H1 (cell line): ENCODE data around the gene L3MBTL2. TPM values are rescaled to one million over a fixed set of nuclear protein-coding genes. Genes with fewer than 3 reads are reported as not detected.
A peak's percentile ranks its signal among the peaks of the same experiment; 100 is the strongest.

Source experiments
- EZH2 ChIP-seq: fragments of 200-600 bp; sonication (generic); IDR thresholded peaks from 2 replicates; pipeline ENCODE4 v1.7.1; 2012; ENCODE audit warnings: low read depth, mild to moderate bottlenecking, moderate library complexity, low read length, inconsistent platforms; ENCODE audit not compliant: severe bottlenecking
- RAD21 ChIP-seq, 2 experiments: IDR thresholded peaks in 1 of 2; conservative IDR thresholded peaks in 1 of 2; 2 replicates each; pipeline ENCODE4 v1.6.1; 2011; ENCODE audit warnings: low read depth in 2 of 2, low read length in 2 of 2, improper control_type of control experiment in 1 of 2, inconsistent platforms in 1 of 2, mild to moderate bottlenecking in 1 of 2, moderate library complexity in 1 of 2
- YY1 ChIP-seq: IDR thresholded peaks from 2 replicates; pipeline ENCODE4 v1.6.1; 2011; ENCODE audit warnings: low read depth, mild to moderate bottlenecking, low read length
- polyA plus RNA-seq, 7 experiments: library from polyadenylated mRNA; depleted of rRNA in 3 of 7; stranded (reverse) in 5 of 7; unstranded in 2 of 7; fragments of >200 nt in 5 of 7; fragments of 200-250 nt in 2 of 7; gene quantifications; 1 replicate in 5 of 7; 2 replicates in 1 of 7; 4 replicates in 1 of 7; pipeline versions ENCODE4 v1.2.1 to v1.2.3, GENCODE V29; 2011 to 2013; ENCODE audit warnings: missing spikeins in 2 of 7, mixed read lengths in 2 of 7
- total RNA-seq: library from RNA; stranded (reverse); fragmentation: NEBNext Ultra II Directional; extraction: Animal tissue kit (Norgen Biotek cat#: 25700); gene quantifications from 2 replicates; pipeline ENCODE4 v1.2.1, GENCODE V29; 2021
- TF ChIP-seq, protein P1 (sequence below), 3 experiments: IDR thresholded peaks; 1 replicate in 2 of 3; 2 replicates in 1 of 3; pipeline versions ENCODE4 v1.5.1 to v1.6.1; 2011; ENCODE audit warnings: low read length in 3 of 3, mild to moderate bottlenecking in 3 of 3, inconsistent platforms in 2 of 3, low read depth in 1 of 3, moderate library complexity in 1 of 3; ENCODE audit not compliant: insufficient read depth in 1 of 3; ENCODE audit errors: control extremely low read depth in 1 of 3

The L3MBTL2 gene
- total and polyA plus RNA-seq, 2 of the 8 experiments (the other 6 are each of a cell fraction or from before 2014, with no cell fraction given): 23.9 to 24.9 TPM

DNA sequence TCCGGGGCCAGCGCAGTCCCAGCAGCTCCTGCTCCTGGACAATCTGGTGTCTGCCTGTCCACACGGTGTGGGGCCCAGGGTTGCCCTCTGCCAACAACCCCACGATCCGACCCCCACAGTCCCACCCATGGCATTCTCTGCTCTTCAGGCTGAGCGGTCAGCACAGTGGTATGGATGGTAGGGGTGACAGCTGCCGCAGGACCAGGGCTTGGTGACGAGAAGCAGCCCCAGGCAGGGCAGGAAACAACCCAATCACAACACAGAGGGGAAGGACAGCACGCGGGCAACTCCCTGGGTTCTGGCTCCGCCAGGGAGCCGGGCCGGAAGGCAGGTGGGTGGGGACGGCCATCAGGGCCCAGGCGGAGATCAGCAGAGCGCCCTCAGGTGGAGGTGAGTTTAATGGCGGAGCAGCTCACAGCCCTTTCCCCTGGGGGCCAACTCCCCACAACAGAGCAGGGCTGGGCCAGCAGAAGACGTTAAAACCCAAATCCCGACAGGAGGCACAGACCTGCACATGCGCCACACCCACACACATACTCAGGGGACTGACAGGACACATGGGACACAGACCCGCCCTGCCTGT is 40.9 kb downstream of the L3MBTL2 start (continued):
- TF ChIP-seq, protein P1, sequence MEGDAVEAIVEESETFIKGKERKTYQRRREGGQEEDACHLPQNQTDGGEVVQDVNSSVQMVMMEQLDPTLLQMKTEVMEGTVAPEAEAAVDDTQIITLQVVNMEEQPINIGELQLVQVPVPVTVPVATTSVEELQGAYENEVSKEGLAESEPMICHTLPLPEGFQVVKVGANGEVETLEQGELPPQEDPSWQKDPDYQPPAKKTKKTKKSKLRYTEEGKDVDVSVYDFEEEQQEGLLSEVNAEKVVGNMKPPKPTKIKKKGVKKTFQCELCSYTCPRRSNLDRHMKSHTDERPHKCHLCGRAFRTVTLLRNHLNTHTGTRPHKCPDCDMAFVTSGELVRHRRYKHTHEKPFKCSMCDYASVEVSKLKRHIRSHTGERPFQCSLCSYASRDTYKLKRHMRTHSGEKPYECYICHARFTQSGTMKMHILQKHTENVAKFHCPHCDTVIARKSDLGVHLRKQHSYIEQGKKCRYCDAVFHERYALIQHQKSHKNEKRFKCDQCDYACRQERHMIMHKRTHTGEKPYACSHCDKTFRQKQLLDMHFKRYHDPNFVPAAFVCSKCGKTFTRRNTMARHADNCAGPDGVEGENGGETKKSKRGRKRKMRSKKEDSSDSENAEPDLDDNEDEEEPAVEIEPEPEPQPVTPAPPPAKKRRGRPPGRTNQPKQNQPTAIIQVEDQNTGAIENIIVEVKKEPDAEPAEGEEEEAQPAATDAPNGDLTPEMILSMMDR (IDR thresholded peaks at IDR 0.05; ENCODE audit: control extremely low read depth in 1 of 3, insufficient read depth in 1 of 3, low read depth in 1 of 3, low read length in 3 of 3): peak; percentile 67 to 80 (median 72)
- peak; percentile 90 for TF ChIP-seq YY1
- TF ChIP-seq RAD21 (IDR thresholded peaks at IDR 0.05 in 1 of 2, conservative IDR thresholded peaks at IDR 0.05 in 1 of 2; ENCODE audit: low read depth in 2 of 2, low read length in 2 of 2): peak; percentile 33 to 59
- no peak for TF ChIP-seq EZH2
